ENCODE results near the gene DHCR24.

Gene DHCR24

DNA sequence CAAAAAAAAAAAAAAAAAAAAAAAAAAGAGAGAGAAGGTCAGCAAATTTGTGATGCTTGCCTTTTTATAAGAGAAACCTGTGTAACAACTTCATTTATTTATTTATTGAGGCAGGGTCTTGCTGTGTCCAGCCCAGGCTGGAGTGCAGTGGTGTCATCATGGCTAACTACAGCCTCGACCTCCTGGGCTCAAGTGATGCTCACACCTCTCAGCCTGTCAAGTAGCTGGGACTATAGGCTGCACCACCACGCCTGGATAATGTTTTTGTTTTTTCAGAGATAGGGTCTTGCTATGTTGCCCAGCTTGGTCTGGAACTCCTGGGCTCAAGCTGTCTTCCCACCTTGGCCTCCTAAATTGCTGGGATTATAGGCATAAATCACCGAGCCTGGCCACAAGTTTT, 42.4 kb downstream of the DHCR24 start:
- no peak overlapping the region for H3K4me3 ChIP-seq (ENCODE audit: low read depth, low read length)
- TF ChIP-seq, protein P1, sequence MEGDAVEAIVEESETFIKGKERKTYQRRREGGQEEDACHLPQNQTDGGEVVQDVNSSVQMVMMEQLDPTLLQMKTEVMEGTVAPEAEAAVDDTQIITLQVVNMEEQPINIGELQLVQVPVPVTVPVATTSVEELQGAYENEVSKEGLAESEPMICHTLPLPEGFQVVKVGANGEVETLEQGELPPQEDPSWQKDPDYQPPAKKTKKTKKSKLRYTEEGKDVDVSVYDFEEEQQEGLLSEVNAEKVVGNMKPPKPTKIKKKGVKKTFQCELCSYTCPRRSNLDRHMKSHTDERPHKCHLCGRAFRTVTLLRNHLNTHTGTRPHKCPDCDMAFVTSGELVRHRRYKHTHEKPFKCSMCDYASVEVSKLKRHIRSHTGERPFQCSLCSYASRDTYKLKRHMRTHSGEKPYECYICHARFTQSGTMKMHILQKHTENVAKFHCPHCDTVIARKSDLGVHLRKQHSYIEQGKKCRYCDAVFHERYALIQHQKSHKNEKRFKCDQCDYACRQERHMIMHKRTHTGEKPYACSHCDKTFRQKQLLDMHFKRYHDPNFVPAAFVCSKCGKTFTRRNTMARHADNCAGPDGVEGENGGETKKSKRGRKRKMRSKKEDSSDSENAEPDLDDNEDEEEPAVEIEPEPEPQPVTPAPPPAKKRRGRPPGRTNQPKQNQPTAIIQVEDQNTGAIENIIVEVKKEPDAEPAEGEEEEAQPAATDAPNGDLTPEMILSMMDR (IDR thresholded peaks at IDR 0.05; ENCODE audit: control insufficient read depth, extremely low read depth, insufficient read depth) = no peak
- DNase-seq (ENCODE audit: low read depth) = no peak

DNA sequence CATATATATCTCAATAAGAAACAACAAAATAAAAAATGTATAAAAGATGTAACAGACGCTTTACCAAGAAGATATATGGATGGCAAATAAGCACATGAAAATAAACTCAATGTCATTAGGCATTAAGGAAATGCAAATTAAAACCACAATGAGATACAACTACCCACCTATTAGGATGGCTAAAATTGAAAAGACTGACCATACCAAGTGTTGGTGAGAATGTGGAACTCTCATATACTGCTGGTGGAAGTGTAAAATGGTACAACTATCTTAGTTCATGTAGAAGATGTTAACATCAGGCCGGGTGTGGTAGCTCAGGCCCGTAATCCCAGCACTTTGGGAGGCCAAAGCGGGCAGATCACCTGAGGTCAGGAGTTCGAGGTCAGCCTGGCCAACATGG, 43.5 kb downstream of the DHCR24 start:
- H3K4me3 ChIP-seq (ENCODE audit: low read depth, low read length) = no peak overlapping the region
- no peak for DNase-seq (ENCODE audit: low read depth)
- TF ChIP-seq, protein P1 (IDR thresholded peaks at IDR 0.05; ENCODE audit: control insufficient read depth, extremely low read depth, insufficient read depth) = no peak

DNA sequence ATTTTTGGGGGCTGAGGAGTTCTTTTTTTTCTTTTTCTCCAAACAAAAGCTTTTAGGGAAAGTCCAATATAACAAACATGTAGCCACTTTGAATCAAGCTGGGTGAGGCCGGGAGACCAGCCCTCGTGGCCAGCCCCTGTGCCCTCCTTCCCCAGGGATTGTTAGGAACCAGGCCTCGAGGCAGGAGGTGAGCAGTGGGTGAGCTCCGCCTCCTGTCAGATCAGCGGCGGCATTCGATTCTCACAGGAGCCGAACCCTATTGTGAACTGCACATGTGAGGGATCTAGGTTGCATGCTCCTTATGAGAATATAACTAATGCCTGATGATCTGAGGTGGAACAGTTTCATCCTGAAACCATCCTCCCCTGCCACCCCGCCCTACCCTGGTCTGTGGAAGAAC, 44.0 kb downstream of the DHCR24 start:
- DNase-seq (ENCODE audit: low read depth) = no peak
- TF ChIP-seq, protein P1 (IDR thresholded peaks at IDR 0.05; ENCODE audit: control insufficient read depth, extremely low read depth, insufficient read depth) = no peak
- no peak overlapping the region for H3K4me3 ChIP-seq (ENCODE audit: low read depth, low read length)

DNA sequence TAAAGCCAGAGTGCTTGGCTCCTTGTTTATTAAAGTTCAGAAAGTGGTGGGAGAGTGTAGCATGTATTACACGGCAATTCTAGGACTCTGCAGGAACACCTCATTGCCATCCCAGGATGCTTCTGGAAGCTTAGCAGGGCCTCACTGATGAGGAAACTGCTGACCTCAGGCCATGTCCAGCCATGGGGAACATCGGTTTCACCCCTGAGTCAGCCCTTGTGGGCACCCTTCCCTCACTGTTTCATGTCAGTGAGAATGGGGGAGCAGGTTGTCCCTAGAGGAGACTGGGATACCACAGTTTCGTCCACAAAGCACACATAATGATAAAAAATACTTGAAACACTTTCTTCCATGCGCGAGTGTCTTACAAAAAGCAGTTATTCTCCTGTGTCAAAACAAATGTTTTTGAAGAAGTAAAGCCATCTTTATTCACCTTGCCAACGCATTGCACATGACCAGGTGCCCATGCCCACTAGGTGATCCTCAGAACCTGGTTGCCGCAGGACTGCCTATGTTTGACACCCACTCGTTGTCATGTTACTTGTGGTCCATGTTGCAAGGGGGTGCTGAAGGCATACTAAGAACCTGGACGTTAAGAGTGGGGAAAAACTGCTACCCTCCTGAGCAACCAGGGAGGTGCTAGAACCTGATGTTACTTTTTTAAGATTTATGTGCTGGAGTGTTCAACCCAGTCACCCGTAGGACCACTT, 44.6 kb downstream of the DHCR24 start:
- no peak for DNase-seq (ENCODE audit: low read depth)
- no peak overlapping the region for H3K4me3 ChIP-seq (ENCODE audit: low read depth, low read length)
- TF ChIP-seq, protein P1 (IDR thresholded peaks at IDR 0.05; ENCODE audit: control insufficient read depth, extremely low read depth, insufficient read depth) = no peak

DNA sequence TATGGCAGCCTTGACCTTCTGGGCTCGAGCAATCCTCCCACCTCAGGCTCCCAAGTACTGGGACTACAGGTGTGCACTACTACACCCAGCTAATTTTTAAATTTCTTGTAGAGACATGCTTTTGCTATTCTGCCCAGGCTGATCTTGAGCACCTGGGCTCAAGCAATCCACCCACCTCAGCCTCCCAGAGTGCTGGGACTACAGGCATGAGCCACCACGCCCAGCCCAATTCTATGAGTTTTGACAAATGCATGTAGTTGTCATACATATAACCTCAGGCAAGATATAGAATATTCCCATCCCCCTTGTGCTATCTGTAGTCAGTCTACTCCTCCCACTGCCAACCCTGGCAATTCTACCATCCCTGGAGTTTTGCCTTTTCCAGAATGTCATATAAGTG, 47.2 kb downstream of the DHCR24 start:
- H3K4me3 ChIP-seq (ENCODE audit: low read depth, low read length) = no peak overlapping the region
- TF ChIP-seq, protein P1 (IDR thresholded peaks at IDR 0.05; ENCODE audit: control insufficient read depth, extremely low read depth, insufficient read depth) = no peak
- no peak for DNase-seq (ENCODE audit: low read depth)

DNA sequence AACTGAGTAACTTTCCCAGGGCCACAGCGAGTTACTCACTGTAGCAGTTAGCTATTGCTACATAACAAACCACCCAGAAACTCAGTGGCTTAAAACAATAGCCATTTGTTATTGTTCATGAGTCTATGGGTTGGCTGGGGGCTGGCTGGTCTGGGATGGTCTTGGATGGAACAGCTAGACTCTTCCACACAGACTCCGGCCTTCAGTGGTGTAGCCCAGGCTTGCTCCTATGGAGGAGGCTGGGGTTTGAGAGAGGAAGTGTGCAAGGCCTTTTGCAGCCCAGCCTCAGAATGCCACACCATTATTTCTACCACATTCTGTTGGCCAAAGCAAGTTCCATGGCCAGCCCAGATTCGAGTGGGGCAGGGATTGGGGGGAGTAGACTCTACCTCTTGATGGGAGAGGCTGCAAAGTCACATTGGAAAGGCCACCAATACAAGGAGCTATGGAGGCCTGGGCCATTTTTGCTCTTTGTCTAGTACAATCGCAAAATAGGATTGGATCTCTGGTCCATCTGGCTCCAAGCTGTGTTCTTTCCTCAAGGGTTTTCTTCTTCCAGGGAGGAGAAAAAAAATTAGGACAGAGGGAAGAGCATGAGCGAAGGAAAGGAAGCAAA, 48.3 kb downstream of the DHCR24 start:
- no peak overlapping the region for H3K4me3 ChIP-seq (ENCODE audit: low read depth, low read length)
- DNase-seq (ENCODE audit: low read depth) = no peak
- TF ChIP-seq, protein P1 (IDR thresholded peaks at IDR 0.05; ENCODE audit: control insufficient read depth, extremely low read depth, insufficient read depth) = no peak
